ENCODE results near the gene BMP7.

DNA sequence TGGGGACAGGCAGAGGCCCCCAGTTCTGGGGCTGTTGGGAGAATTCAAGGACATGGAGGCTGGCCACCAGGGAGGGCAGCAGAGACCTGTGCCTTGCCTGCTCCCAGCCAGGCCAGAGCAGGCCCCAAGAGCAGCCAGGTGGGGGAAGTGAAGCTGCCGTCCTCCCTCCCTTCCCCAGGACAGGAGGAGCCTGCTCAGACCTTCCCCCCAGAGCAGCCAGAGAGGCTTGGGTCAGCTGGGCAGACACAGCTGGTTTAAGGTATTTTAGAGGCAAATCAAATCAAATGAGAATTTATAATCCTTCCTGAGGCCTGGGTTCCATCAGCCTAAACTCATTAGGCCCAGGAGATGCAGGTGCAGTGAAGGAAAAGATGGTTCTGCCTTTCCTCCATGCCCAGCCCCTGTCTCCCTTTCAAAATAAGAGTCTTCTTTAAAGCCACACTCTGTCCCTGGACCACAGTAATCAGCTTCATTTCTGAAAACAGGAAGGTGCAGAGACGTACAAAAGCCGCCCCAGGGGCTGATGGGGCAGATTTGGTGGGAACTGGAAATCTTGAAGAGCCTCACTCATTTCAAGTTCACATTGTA is 21.7 kb downstream of the BMP7 start:
- TF ChIP-seq POLR2A (conservative IDR thresholded peaks at IDR 0.05) = no peak
- TF ChIP-seq EZH2 (IDR thresholded peaks at IDR 0.05; ENCODE audit: borderline replicate concordance, low read depth, low read length) = no peak
- no peak for TF ChIP-seq EHMT2 (IDR thresholded peaks at IDR 0.05)
- peak; percentile 14 to 34; a peak in 2 of 4 replicates for TF ChIP-seq RAD21 (CRISPR knock-in tag; conservative IDR thresholded peaks at IDR 0.05 in 1 of 2, IDR thresholded peaks at IDR 0.05 in 1 of 2)
- TF ChIP-seq, protein P1, sequence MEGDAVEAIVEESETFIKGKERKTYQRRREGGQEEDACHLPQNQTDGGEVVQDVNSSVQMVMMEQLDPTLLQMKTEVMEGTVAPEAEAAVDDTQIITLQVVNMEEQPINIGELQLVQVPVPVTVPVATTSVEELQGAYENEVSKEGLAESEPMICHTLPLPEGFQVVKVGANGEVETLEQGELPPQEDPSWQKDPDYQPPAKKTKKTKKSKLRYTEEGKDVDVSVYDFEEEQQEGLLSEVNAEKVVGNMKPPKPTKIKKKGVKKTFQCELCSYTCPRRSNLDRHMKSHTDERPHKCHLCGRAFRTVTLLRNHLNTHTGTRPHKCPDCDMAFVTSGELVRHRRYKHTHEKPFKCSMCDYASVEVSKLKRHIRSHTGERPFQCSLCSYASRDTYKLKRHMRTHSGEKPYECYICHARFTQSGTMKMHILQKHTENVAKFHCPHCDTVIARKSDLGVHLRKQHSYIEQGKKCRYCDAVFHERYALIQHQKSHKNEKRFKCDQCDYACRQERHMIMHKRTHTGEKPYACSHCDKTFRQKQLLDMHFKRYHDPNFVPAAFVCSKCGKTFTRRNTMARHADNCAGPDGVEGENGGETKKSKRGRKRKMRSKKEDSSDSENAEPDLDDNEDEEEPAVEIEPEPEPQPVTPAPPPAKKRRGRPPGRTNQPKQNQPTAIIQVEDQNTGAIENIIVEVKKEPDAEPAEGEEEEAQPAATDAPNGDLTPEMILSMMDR (IDR thresholded peaks at IDR 0.05 in 2 of 3, conservative IDR thresholded peaks at IDR 0.05 in 1 of 3; ENCODE audit: insufficient read depth in 2 of 3, low read depth in 1 of 3, low read length in 3 of 3) = peak; percentile 32 to 63 (median 44); a peak in 4 of 6 replicates
- TF ChIP-seq POLR2AphosphoS5 (IDR thresholded peaks at IDR 0.05; ENCODE audit: control insufficient read depth, insufficient read depth, low read depth, low read length) = no peak
- TF ChIP-seq FOSL1 (tag; conservative IDR thresholded peaks at IDR 0.05) = no peak
- TF ChIP-seq, protein P2, sequence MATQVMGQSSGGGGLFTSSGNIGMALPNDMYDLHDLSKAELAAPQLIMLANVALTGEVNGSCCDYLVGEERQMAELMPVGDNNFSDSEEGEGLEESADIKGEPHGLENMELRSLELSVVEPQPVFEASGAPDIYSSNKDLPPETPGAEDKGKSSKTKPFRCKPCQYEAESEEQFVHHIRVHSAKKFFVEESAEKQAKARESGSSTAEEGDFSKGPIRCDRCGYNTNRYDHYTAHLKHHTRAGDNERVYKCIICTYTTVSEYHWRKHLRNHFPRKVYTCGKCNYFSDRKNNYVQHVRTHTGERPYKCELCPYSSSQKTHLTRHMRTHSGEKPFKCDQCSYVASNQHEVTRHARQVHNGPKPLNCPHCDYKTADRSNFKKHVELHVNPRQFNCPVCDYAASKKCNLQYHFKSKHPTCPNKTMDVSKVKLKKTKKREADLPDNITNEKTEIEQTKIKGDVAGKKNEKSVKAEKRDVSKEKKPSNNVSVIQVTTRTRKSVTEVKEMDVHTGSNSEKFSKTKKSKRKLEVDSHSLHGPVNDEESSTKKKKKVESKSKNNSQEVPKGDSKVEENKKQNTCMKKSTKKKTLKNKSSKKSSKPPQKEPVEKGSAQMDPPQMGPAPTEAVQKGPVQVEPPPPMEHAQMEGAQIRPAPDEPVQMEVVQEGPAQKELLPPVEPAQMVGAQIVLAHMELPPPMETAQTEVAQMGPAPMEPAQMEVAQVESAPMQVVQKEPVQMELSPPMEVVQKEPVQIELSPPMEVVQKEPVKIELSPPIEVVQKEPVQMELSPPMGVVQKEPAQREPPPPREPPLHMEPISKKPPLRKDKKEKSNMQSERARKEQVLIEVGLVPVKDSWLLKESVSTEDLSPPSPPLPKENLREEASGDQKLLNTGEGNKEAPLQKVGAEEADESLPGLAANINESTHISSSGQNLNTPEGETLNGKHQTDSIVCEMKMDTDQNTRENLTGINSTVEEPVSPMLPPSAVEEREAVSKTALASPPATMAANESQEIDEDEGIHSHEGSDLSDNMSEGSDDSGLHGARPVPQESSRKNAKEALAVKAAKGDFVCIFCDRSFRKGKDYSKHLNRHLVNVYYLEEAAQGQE (IDR thresholded peaks at IDR 0.05; ENCODE audit: borderline replicate concordance) = peak; percentile 21; the same call in 1 of the 2 replicates
- TF ChIP-seq, protein P2 (CRISPR knock-in tag; IDR thresholded peaks at IDR 0.05; ENCODE audit: low read depth) = no peak
- TF ChIP-seq, protein P3, sequence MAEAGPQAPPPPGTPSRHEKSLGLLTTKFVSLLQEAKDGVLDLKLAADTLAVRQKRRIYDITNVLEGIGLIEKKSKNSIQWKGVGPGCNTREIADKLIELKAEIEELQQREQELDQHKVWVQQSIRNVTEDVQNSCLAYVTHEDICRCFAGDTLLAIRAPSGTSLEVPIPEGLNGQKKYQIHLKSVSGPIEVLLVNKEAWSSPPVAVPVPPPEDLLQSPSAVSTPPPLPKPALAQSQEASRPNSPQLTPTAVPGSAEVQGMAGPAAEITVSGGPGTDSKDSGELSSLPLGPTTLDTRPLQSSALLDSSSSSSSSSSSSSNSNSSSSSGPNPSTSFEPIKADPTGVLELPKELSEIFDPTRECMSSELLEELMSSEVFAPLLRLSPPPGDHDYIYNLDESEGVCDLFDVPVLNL (CRISPR knock-in tag; IDR thresholded peaks at IDR 0.05; ENCODE audit: low read depth) = no peak
- no peak for TF ChIP-seq CEBPB (tag; IDR thresholded peaks at IDR 0.05)

Measured in K562 (cell line).